Fibroblast of lung (primary cell): ENCODE measurements around the gene RAB31.

ENCODE experiments used
- EZH2 ChIP-seq: IDR thresholded peaks from 2 replicates; pipeline ENCODE4 v1.5.1; 2012; ENCODE audit warnings: low read length, control low read depth, mild to moderate bottlenecking; ENCODE audit errors: missing control alignments
- TF ChIP-seq, protein P1 (sequence below), 2 donors: IDR thresholded peaks in 1 of 2; conservative IDR thresholded peaks in 1 of 2; 1 replicate in 1 of 2; 2 replicates in 1 of 2; pipeline ENCODE4 v1.5.1; 2011 to 2012; ENCODE audit warnings: low read length in 2 of 2, control low read depth in 1 of 2, inconsistent platforms in 1 of 2, low read depth in 1 of 2, mild to moderate bottlenecking in 1 of 2

DNA sequence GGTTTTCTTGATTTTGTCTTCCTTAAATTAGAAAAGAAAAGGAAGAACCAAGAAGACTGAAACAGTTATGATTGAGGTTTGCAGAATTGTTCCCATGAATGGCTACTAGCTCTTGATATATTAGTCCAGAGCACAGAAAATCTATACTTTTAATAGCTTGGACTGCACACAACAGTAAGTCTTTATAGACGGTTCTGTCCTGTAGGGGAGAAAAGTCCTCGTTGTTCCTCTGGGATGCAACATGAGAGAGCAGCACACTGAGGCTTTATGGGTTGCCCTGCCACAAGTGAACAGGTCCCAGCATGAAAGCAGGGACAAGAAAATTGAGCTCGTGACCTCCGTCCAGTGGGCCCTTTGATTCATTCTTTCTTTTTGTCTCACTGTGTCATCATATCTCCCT, 41.5 kb downstream of the RAB31 start:
- TF ChIP-seq, protein P1, sequence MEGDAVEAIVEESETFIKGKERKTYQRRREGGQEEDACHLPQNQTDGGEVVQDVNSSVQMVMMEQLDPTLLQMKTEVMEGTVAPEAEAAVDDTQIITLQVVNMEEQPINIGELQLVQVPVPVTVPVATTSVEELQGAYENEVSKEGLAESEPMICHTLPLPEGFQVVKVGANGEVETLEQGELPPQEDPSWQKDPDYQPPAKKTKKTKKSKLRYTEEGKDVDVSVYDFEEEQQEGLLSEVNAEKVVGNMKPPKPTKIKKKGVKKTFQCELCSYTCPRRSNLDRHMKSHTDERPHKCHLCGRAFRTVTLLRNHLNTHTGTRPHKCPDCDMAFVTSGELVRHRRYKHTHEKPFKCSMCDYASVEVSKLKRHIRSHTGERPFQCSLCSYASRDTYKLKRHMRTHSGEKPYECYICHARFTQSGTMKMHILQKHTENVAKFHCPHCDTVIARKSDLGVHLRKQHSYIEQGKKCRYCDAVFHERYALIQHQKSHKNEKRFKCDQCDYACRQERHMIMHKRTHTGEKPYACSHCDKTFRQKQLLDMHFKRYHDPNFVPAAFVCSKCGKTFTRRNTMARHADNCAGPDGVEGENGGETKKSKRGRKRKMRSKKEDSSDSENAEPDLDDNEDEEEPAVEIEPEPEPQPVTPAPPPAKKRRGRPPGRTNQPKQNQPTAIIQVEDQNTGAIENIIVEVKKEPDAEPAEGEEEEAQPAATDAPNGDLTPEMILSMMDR (conservative IDR thresholded peaks at IDR 0.05 in 1 of 2, IDR thresholded peaks at IDR 0.05 in 1 of 2; ENCODE audit: low read depth in 1 of 2, low read length in 2 of 2) = no peak
- TF ChIP-seq EZH2 = no peak
